HCT116 (cell line): ENCODE results near the gene ADGRF5.
A peak's percentile ranks its signal among the peaks of the same experiment; 100 is the strongest.
"Not testable (repeated sequence)": the region's sequence is repeated elsewhere in the genome, so short reads cannot be mapped to it uniquely, and the experiment has no call there.

Experiments used
- CTCF ChIP-seq, 3 experiments: fragments of 200-600 bp in 1 of 3; sonication (generic) in 1 of 3; IDR thresholded peaks in 2 of 3; conservative IDR thresholded peaks in 1 of 3; 2 replicates each; pipeline ENCODE4 v1.5.1; 2012 to 2017; ENCODE audit warnings: low read depth in 2 of 3, low read length in 2 of 3, antibody characterized with exemption in 1 of 3, borderline replicate concordance in 1 of 3, control low read depth in 1 of 3, mild to moderate bottlenecking in 1 of 3, mixed read lengths in 1 of 3, mixed run types in 1 of 3, moderate library complexity in 1 of 3; ENCODE audit not compliant: insufficient read depth in 1 of 3
- EZH2phosphoT487 ChIP-seq: fragments of 200-600 bp; IDR thresholded peaks from 2 replicates; pipeline ENCODE4 v1.6.1; 2018; ENCODE audit warnings: antibody characterized with exemption, borderline replicate concordance
- FOSL1 ChIP-seq: IDR thresholded peaks from 2 replicates; pipeline ENCODE4 v1.6.1; 2012; ENCODE audit warnings: low read depth
- JUND ChIP-seq: IDR thresholded peaks from 2 replicates; pipeline ENCODE4 v1.6.1; 2012
- POLR2A ChIP-seq: IDR thresholded peaks from 2 replicates; pipeline ENCODE4 v1.7.0; 2011; ENCODE audit warnings: borderline replicate concordance; ENCODE audit not compliant: insufficient read depth, insufficient read length; ENCODE audit errors: extremely low read depth
- TF ChIP-seq, protein P1 (sequence below): IDR thresholded peaks from 2 replicates; pipeline ENCODE4 v1.6.1; 2012; ENCODE audit warnings: low read depth

- peak; percentile 30 to 72 (median 70); a peak in 5 of 6 replicates for TF ChIP-seq CTCF (IDR thresholded peaks at IDR 0.05 in 2 of 3, conservative IDR thresholded peaks at IDR 0.05 in 1 of 3; ENCODE audit: borderline replicate concordance in 1 of 3, insufficient read depth in 1 of 3, low read depth in 2 of 3, low read length in 2 of 3)
- TF ChIP-seq JUND, POLR2A, EZH2phosphoT487, FOSL1: not testable (repeated sequence)
- TF ChIP-seq, protein P1, sequence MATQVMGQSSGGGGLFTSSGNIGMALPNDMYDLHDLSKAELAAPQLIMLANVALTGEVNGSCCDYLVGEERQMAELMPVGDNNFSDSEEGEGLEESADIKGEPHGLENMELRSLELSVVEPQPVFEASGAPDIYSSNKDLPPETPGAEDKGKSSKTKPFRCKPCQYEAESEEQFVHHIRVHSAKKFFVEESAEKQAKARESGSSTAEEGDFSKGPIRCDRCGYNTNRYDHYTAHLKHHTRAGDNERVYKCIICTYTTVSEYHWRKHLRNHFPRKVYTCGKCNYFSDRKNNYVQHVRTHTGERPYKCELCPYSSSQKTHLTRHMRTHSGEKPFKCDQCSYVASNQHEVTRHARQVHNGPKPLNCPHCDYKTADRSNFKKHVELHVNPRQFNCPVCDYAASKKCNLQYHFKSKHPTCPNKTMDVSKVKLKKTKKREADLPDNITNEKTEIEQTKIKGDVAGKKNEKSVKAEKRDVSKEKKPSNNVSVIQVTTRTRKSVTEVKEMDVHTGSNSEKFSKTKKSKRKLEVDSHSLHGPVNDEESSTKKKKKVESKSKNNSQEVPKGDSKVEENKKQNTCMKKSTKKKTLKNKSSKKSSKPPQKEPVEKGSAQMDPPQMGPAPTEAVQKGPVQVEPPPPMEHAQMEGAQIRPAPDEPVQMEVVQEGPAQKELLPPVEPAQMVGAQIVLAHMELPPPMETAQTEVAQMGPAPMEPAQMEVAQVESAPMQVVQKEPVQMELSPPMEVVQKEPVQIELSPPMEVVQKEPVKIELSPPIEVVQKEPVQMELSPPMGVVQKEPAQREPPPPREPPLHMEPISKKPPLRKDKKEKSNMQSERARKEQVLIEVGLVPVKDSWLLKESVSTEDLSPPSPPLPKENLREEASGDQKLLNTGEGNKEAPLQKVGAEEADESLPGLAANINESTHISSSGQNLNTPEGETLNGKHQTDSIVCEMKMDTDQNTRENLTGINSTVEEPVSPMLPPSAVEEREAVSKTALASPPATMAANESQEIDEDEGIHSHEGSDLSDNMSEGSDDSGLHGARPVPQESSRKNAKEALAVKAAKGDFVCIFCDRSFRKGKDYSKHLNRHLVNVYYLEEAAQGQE, result not testable (repeated sequence)
Observed at GRCh38 chr6:46855966-46856365, 65.8 kb downstream of the ADGRF5 start.
